CD14-positive monocyte (primary cell): ENCODE measurements around the gene SHC2. TPM values are rescaled to one million over a fixed set of nuclear protein-coding genes. Genes with fewer than 3 reads are reported as not detected.

ENCODE experiments used
- DNase-seq, 3 donors: peaks; one replicate each; pipeline ENCODE4 v3.0.0-alpha.2; 2011 to 2022
- H2AFZ ChIP-seq: 2 replicates; pipeline ENCODE4 v1.6.0; 2012; ENCODE audit warnings: mild to moderate bottlenecking, low read depth, low read length, inconsistent platforms; ENCODE audit not compliant: insufficient read depth, poor library complexity, severe bottlenecking
- H3K27ac ChIP-seq, 2 donors: 1 replicate in 1 of 2; 2 replicates in 1 of 2; pipeline ENCODE4 v1.5.1; 2012 to 2013; ENCODE audit warnings: low read length in 2 of 2, control low read depth in 1 of 2, inconsistent platforms in 1 of 2, low read depth in 1 of 2, mild to moderate bottlenecking in 1 of 2
- H3K27me3 ChIP-seq, 2 donors: one replicate each; pipeline versions ENCODE4 v1.6.0 to v1.6.1; 2011 to 2013; ENCODE audit warnings: low read length in 2 of 2; ENCODE audit not compliant: control insufficient read depth in 2 of 2, insufficient read depth in 2 of 2
- H3K36me3 ChIP-seq, 2 donors: replicated peaks in 1 of 2; 1 replicate in 1 of 2; 2 replicates in 1 of 2; pipeline versions ENCODE4 v1.5.1 to v1.6.1; 2012 to 2013; ENCODE audit warnings: low read length in 2 of 2, control low read depth in 1 of 2, inconsistent platforms in 1 of 2, mild to moderate bottlenecking in 1 of 2; ENCODE audit not compliant: insufficient read depth in 2 of 2, control insufficient read depth in 1 of 2
- H3K4me1 ChIP-seq, 2 donors: 1 replicate in 1 of 2; 2 replicates in 1 of 2; pipeline versions ENCODE4 v1.5.1 to v1.6.1; 2012 to 2013; ENCODE audit warnings: low read length in 2 of 2, control low read depth in 1 of 2, inconsistent platforms in 1 of 2, mild to moderate bottlenecking in 1 of 2, moderate library complexity in 1 of 2; ENCODE audit not compliant: insufficient read depth in 2 of 2, control insufficient read depth in 1 of 2
- H3K4me2 ChIP-seq: replicated peaks from 2 replicates; pipeline ENCODE3; 2012; ENCODE audit warnings: low read length, moderate library complexity, mild to moderate bottlenecking; ENCODE audit not compliant: poor library complexity, severe bottlenecking; ENCODE audit errors: extremely low read depth
- H3K4me3 ChIP-seq, 3 experiments: fragments of 200-600 bp in 1 of 3; sonication (generic) in 1 of 3; replicated peaks in 1 of 3; 1 replicate in 2 of 3; 2 replicates in 1 of 3; pipeline ENCODE4 v1.5.1; 2011 to 2013; ENCODE audit warnings: low read length in 3 of 3, mild to moderate bottlenecking in 3 of 3, control low read depth in 2 of 3, low read depth in 2 of 3, inconsistent platforms in 1 of 3, moderate library complexity in 1 of 3
- H3K79me2 ChIP-seq: 2 replicates; pipeline ENCODE4 v1.6.0; 2012; ENCODE audit warnings: mild to moderate bottlenecking, control low read depth, inconsistent platforms, low read length, moderate library complexity; ENCODE audit not compliant: insufficient read depth
- H3K9ac ChIP-seq: 2 replicates; pipeline ENCODE4 v1.6.0; 2017; ENCODE audit warnings: low read length, mild to moderate bottlenecking; ENCODE audit not compliant: insufficient read depth, poor library complexity, severe bottlenecking
- H3K9me3 ChIP-seq, 2 donors: replicated peaks in 1 of 2; 1 replicate in 1 of 2; 2 replicates in 1 of 2; pipeline versions ENCODE4 v1.5.1 to v1.6.1; 2012 to 2013; ENCODE audit warnings: low read length in 2 of 2, control low read depth in 1 of 2; ENCODE audit not compliant: control insufficient read depth in 1 of 2, insufficient read depth in 1 of 2
- H4K20me1 ChIP-seq: 2 replicates; pipeline ENCODE4 v1.6.0; 2012; ENCODE audit warnings: mild to moderate bottlenecking, low read length, control low read depth, moderate library complexity; ENCODE audit not compliant: insufficient read depth
- H3K27ac Mint-ChIP-seq, 7 donors: one replicate each; pipeline ENCODE4 v1.8.0; 2020; ENCODE audit warnings: mild to moderate bottlenecking in 7 of 7, mixed read lengths in 7 of 7, moderate library complexity in 6 of 7, inconsistent platforms in 2 of 7
- H3K27me3 Mint-ChIP-seq, 3 donors: one replicate each; pipeline ENCODE4 v1.8.0; 2021 to 2022; ENCODE audit warnings: low read depth in 3 of 3, mild to moderate bottlenecking in 3 of 3, mixed read lengths in 3 of 3, moderate library complexity in 3 of 3, inconsistent platforms in 1 of 3
- H3K36me3 Mint-ChIP-seq, 2 donors: one replicate each; pipeline ENCODE4 v1.8.0; 2020; ENCODE audit warnings: mixed read lengths in 2 of 2, inconsistent platforms in 1 of 2, mild to moderate bottlenecking in 1 of 2
- H3K4me1 Mint-ChIP-seq: one replicate; pipeline ENCODE4 v1.8.0; 2020; ENCODE audit warnings: mild to moderate bottlenecking, mixed read lengths
- H3K4me3 Mint-ChIP-seq, 2 donors: one replicate each; pipeline ENCODE4 v1.8.0; 2020; ENCODE audit warnings: mild to moderate bottlenecking in 2 of 2, mixed read lengths in 2 of 2, moderate library complexity in 1 of 2
- H3K9me3 Mint-ChIP-seq, 7 donors: one replicate each; pipeline ENCODE4 v1.8.0; 2020 to 2022; ENCODE audit warnings: mixed read lengths in 7 of 7, mild to moderate bottlenecking in 6 of 7, moderate library complexity in 6 of 7, inconsistent platforms in 2 of 7
- whole genome bisulfite sequencing: methylation state at CpG from one replicate; pipeline ENCODE4 v1.1.5; 2013; ENCODE audit warnings: missing lambda C conversion rate; ENCODE audit not compliant: insufficient coverage; 5-methylcytosine and 5-hydroxymethylcytosine counted together
- intact Hi-C, 2 donors: fragments of 100-400 bp; cut with micrococcal nuclease; formaldehyde crosslinking; loops; one replicate each; pipeline versions ENCODE4 v1.15.0 to v1.15.1; 2023
- polyA plus RNA-seq, 3 donors: library from polyadenylated mRNA; depleted of rRNA in 1 of 3; unstranded in 2 of 3; stranded (reverse) in 1 of 3; fragments of 300-500 nt in 2 of 3; fragments of >200 nt in 1 of 3; fragmentation: Illumina TruSeq in 2 of 3; gene quantifications; 1 replicate in 2 of 3; 2 replicates in 1 of 3; pipeline ENCODE4 v1.2.3, GENCODE V29; 2012 to 2021
- TF ChIP-seq, protein P1 (sequence below): fragments of 200-600 bp; IDR thresholded peaks from one replicate; pipeline ENCODE4 v1.8.0; 2022; ENCODE audit warnings: antibody characterized with exemption, mild to moderate bottlenecking

The SHC2 gene
- polyA plus RNA-seq, 3 donors = not detected

DNA sequence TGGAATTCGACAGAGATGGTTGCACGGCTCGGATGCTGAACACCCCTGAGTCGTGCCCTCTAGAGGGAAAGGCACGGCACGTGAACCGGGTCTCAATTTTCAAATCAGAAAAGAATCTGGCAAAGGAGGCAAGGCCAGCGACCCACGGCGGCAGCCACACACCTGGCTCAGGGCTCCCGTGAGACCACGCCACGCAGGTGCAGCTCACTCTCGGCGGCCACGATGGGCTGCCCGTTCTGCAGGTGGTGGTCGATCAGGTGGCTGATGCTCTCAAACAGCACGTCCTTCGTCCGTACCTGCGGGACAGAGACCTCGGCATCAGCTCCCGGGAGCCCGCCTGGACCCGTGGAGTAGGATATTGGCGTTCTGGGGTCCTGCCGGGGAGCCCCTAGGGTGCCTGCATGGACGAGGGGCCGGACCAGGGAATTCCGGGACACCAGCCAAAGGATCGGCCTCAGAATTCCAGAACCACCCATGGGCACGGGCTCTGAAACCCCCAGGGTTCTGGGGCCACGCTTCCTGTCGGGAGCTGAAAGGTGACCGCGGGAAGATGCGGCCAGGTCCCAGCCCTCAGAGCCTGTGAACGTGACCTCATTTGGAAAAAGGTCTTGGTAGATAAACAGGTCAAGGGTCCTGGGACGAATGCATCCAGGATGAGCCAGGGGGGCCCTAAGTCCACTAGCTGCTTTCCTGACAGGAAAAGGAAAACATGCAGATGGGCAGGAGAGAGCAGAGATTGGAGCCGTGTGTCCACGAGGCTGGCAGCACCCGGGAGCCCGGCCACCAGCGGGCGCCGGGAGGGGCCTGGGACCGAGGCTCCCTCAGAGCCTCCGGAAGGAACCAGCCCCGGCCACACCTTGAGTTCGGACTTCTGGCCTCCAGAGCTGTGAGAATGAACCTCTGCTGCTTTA, 41.8 kb downstream of the SHC2 start:
- TF ChIP-seq, protein P1, sequence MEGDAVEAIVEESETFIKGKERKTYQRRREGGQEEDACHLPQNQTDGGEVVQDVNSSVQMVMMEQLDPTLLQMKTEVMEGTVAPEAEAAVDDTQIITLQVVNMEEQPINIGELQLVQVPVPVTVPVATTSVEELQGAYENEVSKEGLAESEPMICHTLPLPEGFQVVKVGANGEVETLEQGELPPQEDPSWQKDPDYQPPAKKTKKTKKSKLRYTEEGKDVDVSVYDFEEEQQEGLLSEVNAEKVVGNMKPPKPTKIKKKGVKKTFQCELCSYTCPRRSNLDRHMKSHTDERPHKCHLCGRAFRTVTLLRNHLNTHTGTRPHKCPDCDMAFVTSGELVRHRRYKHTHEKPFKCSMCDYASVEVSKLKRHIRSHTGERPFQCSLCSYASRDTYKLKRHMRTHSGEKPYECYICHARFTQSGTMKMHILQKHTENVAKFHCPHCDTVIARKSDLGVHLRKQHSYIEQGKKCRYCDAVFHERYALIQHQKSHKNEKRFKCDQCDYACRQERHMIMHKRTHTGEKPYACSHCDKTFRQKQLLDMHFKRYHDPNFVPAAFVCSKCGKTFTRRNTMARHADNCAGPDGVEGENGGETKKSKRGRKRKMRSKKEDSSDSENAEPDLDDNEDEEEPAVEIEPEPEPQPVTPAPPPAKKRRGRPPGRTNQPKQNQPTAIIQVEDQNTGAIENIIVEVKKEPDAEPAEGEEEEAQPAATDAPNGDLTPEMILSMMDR = no peak
- Mint-ChIP-seq H3K36me3 (no peaks in the 10 kb centered on the region), H3K4me1 (no peaks in the 10 kb centered on the region), H3K27ac (no peak overlapping the region), H3K9me3 (peaks cover 0 to 4% (median 0%) of the 10 kb centered on the region in 7 donors), H3K27me3 (peaks cover 0 to 3% (median 2%) of the 10 kb centered on the region in 3 donors), H3K4me3 (no peak overlapping the region)
- no peaks in the 10 kb centered on the region for H3K36me3 ChIP-seq
- intact Hi-C loops = no loop called here
- H3K79me2 ChIP-seq = no peaks in the 10 kb centered on the region
- no peak overlapping the region for H3K4me2 ChIP-seq
- H3K4me3 ChIP-seq = no peak overlapping the region
- DNase-seq = no peak
- H2AFZ ChIP-seq = no peak overlapping the region
- 85% methylated on average over 51 of the region's 51 CpGs for WGBS
- H3K27me3 ChIP-seq = no peaks in the 10 kb centered on the region
- H4K20me1 ChIP-seq = no peaks in the 10 kb centered on the region
- H3K9ac ChIP-seq = no peak overlapping the region
- H3K4me1 ChIP-seq = no peaks in the 10 kb centered on the region
- H3K27ac ChIP-seq = no peak overlapping the region
- H3K9me3 ChIP-seq = no peaks in the 10 kb centered on the region

DNA sequence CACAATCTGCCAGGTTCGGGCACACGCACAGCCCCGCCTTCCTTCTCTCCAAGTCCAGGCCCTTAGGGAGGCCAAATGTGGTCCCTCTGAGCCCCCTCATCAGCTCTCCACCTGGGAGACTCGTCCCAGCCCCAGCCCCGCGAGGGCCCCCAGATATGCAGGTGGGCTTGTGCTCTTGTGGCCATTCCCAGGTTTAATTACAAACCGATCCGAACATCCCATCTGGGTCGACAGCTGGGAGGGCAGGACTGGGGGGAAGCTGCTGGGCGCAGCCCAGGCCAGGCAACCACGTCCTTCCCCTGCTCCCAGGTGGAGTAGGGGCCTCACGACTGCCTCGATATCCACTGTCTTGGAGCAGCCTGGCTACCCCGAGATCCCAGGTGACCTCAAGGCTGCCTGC, 44.4 kb downstream of the SHC2 start:
- Histone ChIP-seq H3K9ac (no peak overlapping the region), H3K4me2 (no peak overlapping the region), H3K27ac (no peak overlapping the region), H3K4me1 (no peaks in the 10 kb centered on the region), H3K4me3 (no peak overlapping the region), H3K9me3 (no peaks in the 10 kb centered on the region), H3K79me2 (no peaks in the 10 kb centered on the region), H4K20me1 (no peaks in the 10 kb centered on the region), H3K36me3 (no peaks in the 10 kb centered on the region), H3K27me3 (peaks cover 0 to 3% of the 10 kb centered on the region in 2 donors), H2AFZ (no peak overlapping the region)
- H3K9me3 Mint-ChIP-seq = peaks cover 0 to 15% (median 5%) of the 10 kb centered on the region in 7 donors
- no peak overlapping the region for H3K4me3 Mint-ChIP-seq
- no peak overlapping the region for H3K27ac Mint-ChIP-seq
- DNase-seq = no peak
- intact Hi-C loops = no loop called here
- TF ChIP-seq, protein P1 = no peak
- H3K36me3 Mint-ChIP-seq = no peaks in the 10 kb centered on the region
- no peaks in the 10 kb centered on the region for H3K4me1 Mint-ChIP-seq
- peaks cover 2 to 6% (median 3%) of the 10 kb centered on the region in 3 donors for H3K27me3 Mint-ChIP-seq
- 92% methylated on average over 13 of the region's 14 CpGs for WGBS
